DOHH2 (cell line): ENCODE data around the gene TXNDC5.
A peak's percentile ranks its signal among the peaks of the same experiment; 100 is the strongest.

Experiments used
- H3F3A ChIP-seq: fragments of 200-600 bp; sonication (generic), shearing (Covaris generic); 2 replicates; pipeline ENCODE4 v1.6.0; 2016; ENCODE audit warnings: antibody characterized with exemption, mild to moderate bottlenecking; ENCODE audit not compliant: control insufficient read depth, insufficient read depth
- H3K27ac ChIP-seq: fragments of 200-600 bp; sonication (generic); 2 replicates; pipeline ENCODE4 v1.5.1; 2014; ENCODE audit warnings: low read depth, mild to moderate bottlenecking, low read length, moderate library complexity
- H3K27me3 ChIP-seq: fragments of 200-600 bp; sonication (generic); 2 replicates; pipeline ENCODE4 v1.6.1; 2014; ENCODE audit warnings: mild to moderate bottlenecking, low read length, mixed read lengths; ENCODE audit not compliant: control insufficient read depth
- H3K36me3 ChIP-seq: fragments of 200-600 bp; sonication (generic); 2 replicates; pipeline ENCODE4 v1.6.1; 2014; ENCODE audit warnings: mild to moderate bottlenecking, low read length, moderate library complexity, mixed read lengths; ENCODE audit not compliant: control insufficient read depth
- H3K4me1 ChIP-seq: fragments of 200-600 bp; sonication (generic); 2 replicates; pipeline ENCODE4 v1.6.1; 2014; ENCODE audit warnings: mild to moderate bottlenecking, low read length, mixed read lengths; ENCODE audit not compliant: control insufficient read depth
- H3K4me2 ChIP-seq: fragments of 200-600 bp; sonication (generic); 2 replicates; pipeline ENCODE4 v1.6.0; 2014; ENCODE audit warnings: mild to moderate bottlenecking, low read length, moderate library complexity
- H3K4me3 ChIP-seq: fragments of 200-600 bp; sonication (generic); 2 replicates; pipeline ENCODE4 v1.5.1; 2014; ENCODE audit warnings: mild to moderate bottlenecking, low read length, mixed read lengths
- H3K79me2 ChIP-seq: fragments of 200-600 bp; sonication (generic); 2 replicates; pipeline ENCODE4 v1.6.1; 2014; ENCODE audit warnings: mild to moderate bottlenecking, low read length, mixed read lengths; ENCODE audit not compliant: control insufficient read depth
- H3K9me2 ChIP-seq: fragments of 200-600 bp; sonication (generic); replicated peaks from 2 replicates; pipeline ENCODE4 v1.6.1; 2014; ENCODE audit warnings: mild to moderate bottlenecking, low read length, mixed read lengths; ENCODE audit not compliant: control insufficient read depth
- H3K9me3 ChIP-seq: fragments of 200-600 bp; sonication (generic); 2 replicates; pipeline ENCODE4 v1.6.1; 2014; ENCODE audit warnings: antibody characterized with exemption, low read length, mixed read lengths; ENCODE audit not compliant: control insufficient read depth, insufficient read depth
- H4K20me1 ChIP-seq: fragments of 200-600 bp; sonication (generic); 2 replicates; pipeline ENCODE4 v1.6.0; 2014; ENCODE audit warnings: low read depth, mild to moderate bottlenecking, antibody characterized with exemption, low read length, moderate library complexity; ENCODE audit not compliant: control insufficient read depth, insufficient read depth
- EZH2phosphoT487 ChIP-seq: fragments of 200-600 bp; sonication (generic); IDR thresholded peaks from 2 replicates; pipeline ENCODE4 v1.6.1; 2017; ENCODE audit warnings: borderline replicate concordance, mild to moderate bottlenecking, antibody characterized with exemption, low read length, moderate library complexity, mixed read lengths
- TF ChIP-seq, protein P1 (sequence below): fragments of 200-600 bp; sonication (generic); IDR thresholded peaks from one replicate; pipeline ENCODE4 v1.5.1; 2014; ENCODE audit warnings: antibody characterized with exemption, mild to moderate bottlenecking, low read depth, low read length; ENCODE audit not compliant: poor library complexity, severe bottlenecking

Gene TXNDC5

DNA sequence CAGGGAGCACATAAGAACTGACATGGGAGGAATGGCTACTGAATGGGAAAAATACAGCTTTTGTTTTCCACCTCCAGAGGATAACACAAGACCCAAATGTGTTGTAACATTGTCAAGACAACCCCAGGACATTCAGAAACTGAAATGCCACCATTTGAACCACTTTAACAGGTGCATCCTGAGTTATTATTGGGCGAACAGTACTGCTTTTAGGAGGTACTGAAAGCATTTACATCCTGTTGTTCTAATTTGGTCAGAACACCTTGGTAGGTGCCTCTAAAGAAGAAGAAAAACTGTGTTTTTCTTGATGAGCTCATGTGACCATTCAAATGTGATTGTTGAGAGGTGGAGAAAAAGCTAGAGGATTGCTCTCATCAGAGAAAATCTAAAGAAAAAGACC is 6.4 kb upstream of the TXNDC5 start:
- TF ChIP-seq EZH2phosphoT487: no peak
- TF ChIP-seq, protein P1, sequence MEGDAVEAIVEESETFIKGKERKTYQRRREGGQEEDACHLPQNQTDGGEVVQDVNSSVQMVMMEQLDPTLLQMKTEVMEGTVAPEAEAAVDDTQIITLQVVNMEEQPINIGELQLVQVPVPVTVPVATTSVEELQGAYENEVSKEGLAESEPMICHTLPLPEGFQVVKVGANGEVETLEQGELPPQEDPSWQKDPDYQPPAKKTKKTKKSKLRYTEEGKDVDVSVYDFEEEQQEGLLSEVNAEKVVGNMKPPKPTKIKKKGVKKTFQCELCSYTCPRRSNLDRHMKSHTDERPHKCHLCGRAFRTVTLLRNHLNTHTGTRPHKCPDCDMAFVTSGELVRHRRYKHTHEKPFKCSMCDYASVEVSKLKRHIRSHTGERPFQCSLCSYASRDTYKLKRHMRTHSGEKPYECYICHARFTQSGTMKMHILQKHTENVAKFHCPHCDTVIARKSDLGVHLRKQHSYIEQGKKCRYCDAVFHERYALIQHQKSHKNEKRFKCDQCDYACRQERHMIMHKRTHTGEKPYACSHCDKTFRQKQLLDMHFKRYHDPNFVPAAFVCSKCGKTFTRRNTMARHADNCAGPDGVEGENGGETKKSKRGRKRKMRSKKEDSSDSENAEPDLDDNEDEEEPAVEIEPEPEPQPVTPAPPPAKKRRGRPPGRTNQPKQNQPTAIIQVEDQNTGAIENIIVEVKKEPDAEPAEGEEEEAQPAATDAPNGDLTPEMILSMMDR: no peak
- Histone ChIP-seq H4K20me1 (no peaks in the 10 kb centered on the region), H3F3A (no peaks in the 10 kb centered on the region), H3K4me1 (peaks cover 60% of the 10 kb centered on the region), H3K27ac (no peak overlapping the region), H3K9me2 (no peaks in the 10 kb centered on the region), H3K27me3 (peaks cover 17% of the 10 kb centered on the region), H3K4me3 (peak overlapping the region; percentile 49), H3K79me2 (no peaks in the 10 kb centered on the region), H3K4me2 (peak overlapping the region; percentile 62), H3K9me3 (no peaks in the 10 kb centered on the region), H3K36me3 (no peaks in the 10 kb centered on the region)

DNA sequence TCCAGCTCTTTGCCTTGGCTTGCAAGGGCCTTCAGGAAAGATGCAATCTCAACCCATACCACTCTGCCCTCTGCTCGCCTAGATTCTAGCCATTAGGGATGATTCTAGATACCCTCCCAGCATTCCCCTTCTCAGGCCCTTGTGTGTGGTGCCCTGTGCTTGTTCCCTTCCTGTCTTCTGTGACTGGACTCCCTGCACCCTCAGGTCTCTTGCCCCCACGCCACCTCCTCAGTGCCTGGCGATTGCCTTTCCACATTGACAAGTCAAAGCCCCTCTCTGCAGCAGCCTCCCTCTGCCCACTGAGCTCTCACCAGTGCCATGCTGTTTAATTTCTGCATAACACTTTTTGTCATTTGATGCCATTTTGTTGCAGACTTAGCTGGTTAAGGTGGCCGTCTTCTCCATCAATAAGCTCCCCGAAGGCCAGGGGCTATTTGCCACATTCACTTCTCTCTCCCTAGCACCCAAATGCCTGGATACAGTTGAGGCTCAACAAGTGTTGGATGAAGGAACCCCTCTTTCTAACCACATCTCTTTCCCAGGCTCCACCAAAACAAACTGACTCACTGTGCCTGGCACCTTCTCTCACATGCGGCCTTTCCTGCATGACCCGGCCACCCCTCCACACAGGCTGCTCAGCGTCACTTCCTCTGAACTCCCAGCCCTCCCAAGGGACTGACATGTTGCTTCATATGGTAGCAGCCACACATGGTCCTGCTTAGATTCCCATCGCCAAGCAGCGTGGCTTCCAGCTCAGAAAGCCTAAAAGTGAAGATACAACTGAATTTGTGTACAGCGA is 4.6 kb upstream of the TXNDC5 start:
- Histone ChIP-seq H3F3A (no peaks in the 10 kb centered on the region), H3K36me3 (no peaks in the 10 kb centered on the region), H3K79me2 (peaks cover 2% of the 10 kb centered on the region; the same call in 1 of the 2 replicates), H3K27me3 (peaks cover 26% of the 10 kb centered on the region), H3K27ac (no peak overlapping the region), H3K9me3 (no peaks in the 10 kb centered on the region), H3K4me2 (peak overlapping the region; percentile 32; the same call in 1 of the 2 replicates), H3K4me3 (peak overlapping the region; percentile 12; the same call in 1 of the 2 replicates), H4K20me1 (no peaks in the 10 kb centered on the region), H3K9me2 (no peaks in the 10 kb centered on the region), H3K4me1 (peaks cover 68% of the 10 kb centered on the region)
- TF ChIP-seq EZH2phosphoT487: no peak
- TF ChIP-seq, protein P1: no peak

DNA sequence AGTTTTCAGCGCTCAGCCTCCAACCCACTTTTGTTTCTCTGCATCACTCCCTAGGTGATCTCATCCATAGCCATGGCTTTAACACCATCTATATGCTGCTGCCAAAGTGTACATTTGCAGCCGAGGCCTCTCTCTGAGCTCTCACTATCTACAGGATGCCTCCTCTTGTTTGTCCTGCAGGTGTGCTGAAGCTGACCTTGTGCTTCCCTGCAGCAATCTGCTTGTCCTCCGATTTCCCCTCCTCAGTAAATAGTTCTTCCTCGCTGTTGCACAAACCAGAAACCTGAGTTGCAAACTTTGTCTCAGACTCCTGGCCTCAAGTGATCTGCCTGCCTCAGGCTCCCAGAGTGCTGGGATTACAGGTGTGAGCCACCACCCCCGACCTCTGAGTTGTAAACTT is 3.7 kb upstream of the TXNDC5 start:
- Histone ChIP-seq H3K4me2 (peak overlapping the region; percentile 17; the same call in 1 of the 2 replicates), H3F3A (no peaks in the 10 kb centered on the region), H3K4me1 (peaks cover 69% of the 10 kb centered on the region), H3K36me3 (peaks cover 3% of the 10 kb centered on the region), H4K20me1 (no peaks in the 10 kb centered on the region), H3K4me3 (no peak overlapping the region), H3K27ac (no peak overlapping the region), H3K27me3 (peaks cover 26% of the 10 kb centered on the region), H3K9me2 (no peaks in the 10 kb centered on the region), H3K79me2 (peaks cover 10% of the 10 kb centered on the region), H3K9me3 (no peaks in the 10 kb centered on the region)
- TF ChIP-seq, protein P1: no peak
- TF ChIP-seq EZH2phosphoT487: no peak
